ENCODE measurements around the gene ZNF277.

Gene ZNF277

DNA sequence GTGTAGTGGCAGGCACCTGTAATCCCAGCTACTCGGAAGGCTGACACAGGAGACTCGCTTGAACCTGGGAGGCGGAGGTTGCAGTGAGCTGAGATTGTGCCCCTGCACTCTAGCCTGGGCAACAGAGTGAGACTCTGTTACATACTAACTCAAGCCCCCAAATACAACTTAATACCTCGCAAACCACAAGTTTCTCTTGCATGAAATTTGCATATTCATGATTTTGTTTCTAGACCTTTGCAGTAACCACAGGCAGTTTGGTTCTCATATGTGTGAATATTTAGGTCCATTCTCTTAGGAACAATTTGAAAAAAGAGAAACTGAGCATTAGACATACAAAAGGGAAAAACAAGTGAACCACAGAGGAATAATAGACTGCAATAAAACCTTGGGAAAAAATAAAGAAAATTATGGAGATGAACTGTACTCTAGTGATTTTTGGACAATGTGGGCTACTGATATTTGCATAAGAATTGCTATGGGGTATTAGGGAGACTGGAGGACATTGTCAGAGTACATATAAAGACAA is 77.0 kb downstream of the ZNF277 start:
- H3K9ac ChIP-seq (ENCODE audit: low read depth, low read length) = no peak overlapping the region
- H3K4me1 ChIP-seq (ENCODE audit: insufficient read depth, low read length) = peaks cover 10% of the 10 kb centered on the region
- H3K9me3 ChIP-seq (ENCODE audit: insufficient read depth, low read depth, low read length) = no peaks in the 10 kb centered on the region
- no peak overlapping the region for H3K27ac ChIP-seq (ENCODE audit: low read length)
- peaks cover 3% of the 10 kb centered on the region; the same call in 1 of the 2 replicates for H3K36me3 ChIP-seq (ENCODE audit: insufficient read depth, low read depth, low read length)
- no peak overlapping the region for H3K4me3 ChIP-seq (ENCODE audit: low read length)
- no peaks in the 10 kb centered on the region for H3K27me3 ChIP-seq (ENCODE audit: insufficient read depth, low read length)

DNA sequence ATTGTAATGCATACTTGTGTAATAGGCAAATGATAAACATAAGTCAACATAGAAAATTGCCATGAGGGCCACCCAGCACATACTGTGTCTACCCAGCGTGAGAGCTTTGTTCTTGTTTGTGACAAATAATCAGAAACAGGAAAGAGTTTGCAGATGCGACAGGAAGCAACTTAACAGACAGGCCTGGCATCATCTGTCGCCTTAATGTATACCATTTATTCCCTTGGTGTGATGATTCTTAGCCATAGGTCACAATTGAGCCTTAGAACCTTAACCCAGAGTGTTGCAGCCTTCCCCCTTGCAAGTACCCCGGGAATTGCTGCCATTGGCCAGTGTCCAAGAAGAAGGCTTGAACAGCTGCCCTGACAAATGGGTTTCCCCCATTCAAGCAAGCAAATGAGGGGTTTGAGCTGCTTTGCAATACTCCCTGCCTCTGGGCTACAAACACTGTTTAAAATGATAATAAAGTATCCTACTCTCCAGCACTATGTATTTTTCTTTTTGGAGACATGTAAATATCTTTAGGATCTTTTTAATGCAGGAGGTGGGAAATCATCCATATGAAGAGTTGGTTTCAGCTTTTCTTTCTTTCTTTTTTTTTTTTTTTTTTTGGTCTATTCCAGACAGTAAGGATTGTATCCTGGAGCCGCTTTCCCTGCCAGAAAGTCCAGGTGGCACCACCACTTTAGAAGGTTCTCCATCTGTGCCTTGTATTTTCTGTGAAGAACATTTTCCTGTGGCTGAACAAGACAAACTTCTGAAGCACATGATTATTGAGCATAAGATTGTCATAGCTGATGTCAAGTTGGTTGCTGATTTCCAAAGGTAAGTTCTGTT is 80.0 kb downstream of the ZNF277 start:
- Histone ChIP-seq H3K4me1 (ENCODE audit: insufficient read depth, low read length) (peaks cover 10% of the 10 kb centered on the region), H3K36me3 (ENCODE audit: insufficient read depth, low read depth, low read length) (peaks cover 5% of the 10 kb centered on the region; the same call in 1 of the 2 replicates), H3K27ac (ENCODE audit: low read length) (no peak overlapping the region), H3K27me3 (ENCODE audit: insufficient read depth, low read length) (no peaks in the 10 kb centered on the region), H3K9me3 (ENCODE audit: insufficient read depth, low read depth, low read length) (no peaks in the 10 kb centered on the region), H3K9ac (ENCODE audit: low read depth, low read length) (no peak overlapping the region), H3K4me3 (ENCODE audit: low read length) (no peak overlapping the region)

DNA sequence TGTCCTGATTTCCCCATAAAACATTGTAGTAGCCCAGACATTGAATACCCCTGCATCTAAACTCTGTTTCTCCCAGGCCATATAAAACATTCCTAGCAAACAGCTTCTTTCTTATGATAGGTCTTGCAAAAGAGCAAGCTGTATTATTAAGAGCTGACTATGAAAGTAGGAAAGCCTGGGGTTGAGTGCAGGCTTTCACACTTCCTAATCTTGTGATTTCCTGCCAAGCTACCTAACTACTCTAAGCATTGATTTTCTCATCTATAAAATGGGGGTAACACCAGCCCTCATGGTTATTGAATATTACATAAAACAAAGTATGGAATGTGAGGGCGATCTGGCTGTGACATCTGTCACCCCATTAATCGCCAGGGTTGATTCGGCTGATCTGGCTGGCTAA is 81.8 kb downstream of the ZNF277 start:
- peaks cover 5% of the 10 kb centered on the region; the same call in 1 of the 2 replicates for H3K36me3 ChIP-seq (ENCODE audit: insufficient read depth, low read depth, low read length)
- H3K27ac ChIP-seq (ENCODE audit: low read length) = no peak overlapping the region
- no peak overlapping the region for H3K9ac ChIP-seq (ENCODE audit: low read depth, low read length)
- no peaks in the 10 kb centered on the region for H3K9me3 ChIP-seq (ENCODE audit: insufficient read depth, low read depth, low read length)
- no peaks in the 10 kb centered on the region for H3K27me3 ChIP-seq (ENCODE audit: insufficient read depth, low read length)
- no peak overlapping the region for H3K4me3 ChIP-seq (ENCODE audit: low read length)
- peaks cover 10% of the 10 kb centered on the region for H3K4me1 ChIP-seq (ENCODE audit: insufficient read depth, low read length)

DNA sequence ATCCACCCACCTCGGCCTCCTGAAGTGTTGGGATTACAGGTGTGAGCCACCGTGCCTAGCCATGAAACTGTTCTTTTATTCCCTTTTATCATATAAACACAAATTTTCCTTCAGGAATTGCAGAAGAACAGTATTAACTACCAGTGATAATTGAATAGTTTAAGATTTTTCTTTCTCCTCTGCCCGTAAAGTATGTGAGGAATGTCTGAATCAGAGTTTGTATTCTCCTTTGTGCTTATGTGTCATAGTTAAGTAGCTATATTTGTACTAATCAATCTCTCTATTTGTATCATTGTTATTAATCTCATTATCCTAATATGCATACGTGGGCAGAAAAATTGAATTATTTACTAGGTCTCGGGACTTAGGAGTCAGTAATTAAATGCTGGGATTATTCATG is 83.6 kb downstream of the ZNF277 start:
- H3K4me1 ChIP-seq (ENCODE audit: insufficient read depth, low read length) = peaks cover 10% of the 10 kb centered on the region
- H3K36me3 ChIP-seq (ENCODE audit: insufficient read depth, low read depth, low read length) = peaks cover 5% of the 10 kb centered on the region; the same call in 1 of the 2 replicates
- H3K9ac ChIP-seq (ENCODE audit: low read depth, low read length) = no peak overlapping the region
- no peak overlapping the region for H3K27ac ChIP-seq (ENCODE audit: low read length)
- H3K27me3 ChIP-seq (ENCODE audit: insufficient read depth, low read length) = no peaks in the 10 kb centered on the region
- H3K9me3 ChIP-seq (ENCODE audit: insufficient read depth, low read depth, low read length) = no peaks in the 10 kb centered on the region
- H3K4me3 ChIP-seq (ENCODE audit: low read length) = no peak overlapping the region

DNA sequence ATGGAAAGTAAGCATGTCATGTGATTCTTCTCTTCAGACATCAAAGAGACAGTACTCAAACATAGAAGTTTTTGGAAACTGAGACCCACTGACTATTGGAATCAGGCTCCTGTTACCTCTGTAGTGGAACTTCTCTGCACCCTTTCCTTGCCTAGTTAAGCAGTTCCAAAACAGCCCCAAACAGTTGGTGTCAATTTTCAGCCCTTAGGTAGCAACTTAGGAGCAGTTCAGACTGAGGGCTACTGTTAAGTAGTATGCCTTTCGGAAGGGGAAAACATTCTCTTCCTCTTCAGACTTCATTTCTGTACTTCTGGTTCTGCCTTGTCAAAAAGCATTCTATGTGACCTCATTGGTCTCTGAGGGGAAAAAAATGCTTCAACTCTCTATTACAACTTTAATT is 85.7 kb downstream of the ZNF277 start:
- H3K4me3 ChIP-seq (ENCODE audit: low read length) = no peak overlapping the region
- no peaks in the 10 kb centered on the region for H3K9me3 ChIP-seq (ENCODE audit: insufficient read depth, low read depth, low read length)
- peaks cover 5% of the 10 kb centered on the region for H3K36me3 ChIP-seq (ENCODE audit: insufficient read depth, low read depth, low read length)
- H3K4me1 ChIP-seq (ENCODE audit: insufficient read depth, low read length) = 0 out of 2 replicates have a peak, but pooled peaks cover 3% of the 10 kb centered on the region
- H3K27me3 ChIP-seq (ENCODE audit: insufficient read depth, low read length) = no peaks in the 10 kb centered on the region
- no peak overlapping the region for H3K27ac ChIP-seq (ENCODE audit: low read length)
- H3K9ac ChIP-seq (ENCODE audit: low read depth, low read length) = no peak overlapping the region

DNA sequence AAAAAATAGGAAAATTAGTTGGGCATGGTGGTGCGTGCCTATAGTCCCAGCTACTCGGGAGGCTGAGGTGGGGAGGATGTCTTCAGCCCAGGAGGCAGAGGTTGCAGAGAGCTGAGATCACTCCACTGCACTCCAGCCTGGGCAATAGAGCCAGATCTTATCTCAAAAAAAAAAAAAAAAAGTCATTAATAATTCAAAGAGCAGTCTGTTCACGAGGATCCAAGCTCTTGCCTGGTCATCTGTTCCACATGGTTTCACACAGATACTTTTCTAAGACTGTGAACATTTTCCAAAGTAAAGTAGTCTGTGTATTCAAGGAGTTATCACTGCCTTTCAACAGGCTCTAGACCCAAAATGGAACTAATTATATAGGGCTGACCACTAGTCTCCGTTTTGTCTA is 86.9 kb downstream of the ZNF277 start:
- Histone ChIP-seq H3K4me3 (ENCODE audit: low read length) (no peak overlapping the region), H3K27me3 (ENCODE audit: insufficient read depth, low read length) (no peaks in the 10 kb centered on the region), H3K4me1 (ENCODE audit: insufficient read depth, low read length) (0 out of 2 replicates have a peak, but pooled peaks cover 3% of the 10 kb centered on the region), H3K27ac (ENCODE audit: low read length) (no peak overlapping the region), H3K9ac (ENCODE audit: low read depth, low read length) (no peak overlapping the region), H3K36me3 (ENCODE audit: insufficient read depth, low read depth, low read length) (peaks cover 3% of the 10 kb centered on the region; the same call in 1 of the 2 replicates), H3K9me3 (ENCODE audit: insufficient read depth, low read depth, low read length) (no peaks in the 10 kb centered on the region)

GRCh38 chr7:112296432-112296831 is 89.9 kb downstream of the ZNF277 start:
- H3K4me1 ChIP-seq (ENCODE audit: insufficient read depth, low read length) = 0 out of 2 replicates have a peak, but pooled peaks cover 3% of the 10 kb centered on the region
- H3K9ac ChIP-seq (ENCODE audit: low read depth, low read length) = no peak overlapping the region
- H3K27ac ChIP-seq (ENCODE audit: low read length) = no peak overlapping the region
- H3K4me3 ChIP-seq (ENCODE audit: low read length) = no peak overlapping the region
- no peaks in the 10 kb centered on the region for H3K27me3 ChIP-seq (ENCODE audit: insufficient read depth, low read length)
- H3K9me3 ChIP-seq (ENCODE audit: insufficient read depth, low read depth, low read length) = no peaks in the 10 kb centered on the region
- no peaks in the 10 kb centered on the region; the same call in 1 of the 2 replicates for H3K36me3 ChIP-seq (ENCODE audit: insufficient read depth, low read depth, low read length)

GRCh38 chr7:112297681-112298080 is 91.2 kb downstream of the ZNF277 start:
- Histone ChIP-seq H3K27ac (ENCODE audit: low read length) (no peak overlapping the region), H3K9me3 (ENCODE audit: insufficient read depth, low read depth, low read length) (no peaks in the 10 kb centered on the region), H3K27me3 (ENCODE audit: insufficient read depth, low read length) (no peaks in the 10 kb centered on the region), H3K4me3 (ENCODE audit: low read length) (no peak overlapping the region), H3K9ac (ENCODE audit: low read depth, low read length) (no peak overlapping the region), H3K4me1 (ENCODE audit: insufficient read depth, low read length) (0 out of 2 replicates have a peak, but pooled peaks cover 3% of the 10 kb centered on the region), H3K36me3 (ENCODE audit: insufficient read depth, low read depth, low read length) (no peaks in the 10 kb centered on the region; the same call in 1 of the 2 replicates)

DNA sequence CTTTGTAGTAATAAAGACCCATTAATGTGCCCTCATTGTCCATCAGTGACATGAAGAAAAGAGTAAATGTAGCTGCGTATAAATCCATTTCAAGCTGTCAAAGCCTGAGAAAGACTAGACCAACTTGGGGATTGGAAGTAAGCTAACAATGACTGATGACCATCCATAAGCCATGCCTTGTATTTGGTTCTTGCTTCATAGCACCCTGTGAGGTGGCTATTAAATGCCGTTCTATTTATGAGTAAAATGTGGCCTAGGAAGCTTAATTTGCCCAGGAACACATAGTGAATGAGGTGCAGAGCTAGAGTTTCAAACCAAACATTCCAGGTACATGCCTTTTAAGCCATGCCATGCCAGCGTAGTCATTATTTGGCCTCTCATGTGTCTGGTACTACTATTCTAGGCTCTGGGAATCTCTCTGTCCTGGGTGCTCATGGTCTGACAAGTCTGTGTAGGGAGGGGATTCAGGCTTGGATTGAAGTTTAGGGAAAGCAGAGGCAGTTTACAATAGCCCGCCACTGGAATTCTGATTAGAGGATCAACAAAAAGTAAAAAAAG is 92.1 kb downstream of the ZNF277 start:
- Histone ChIP-seq H3K9me3 (ENCODE audit: insufficient read depth, low read depth, low read length) (no peaks in the 10 kb centered on the region), H3K9ac (ENCODE audit: low read depth, low read length) (no peak overlapping the region), H3K27me3 (ENCODE audit: insufficient read depth, low read length) (no peaks in the 10 kb centered on the region), H3K4me1 (ENCODE audit: insufficient read depth, low read length) (0 out of 2 replicates have a peak, but pooled peaks cover 3% of the 10 kb centered on the region), H3K4me3 (ENCODE audit: low read length) (no peak overlapping the region), H3K27ac (ENCODE audit: low read length) (no peak overlapping the region), H3K36me3 (ENCODE audit: insufficient read depth, low read depth, low read length) (no peaks in the 10 kb centered on the region; the same call in 1 of the 2 replicates)

- Histone ChIP-seq H3K36me3 (ENCODE audit: insufficient read depth, low read depth, low read length) (no peaks in the 10 kb centered on the region; the same call in 1 of the 2 replicates), H3K4me3 (ENCODE audit: low read length) (no peak overlapping the region), H3K9ac (ENCODE audit: low read depth, low read length) (no peak overlapping the region), H3K27ac (ENCODE audit: low read length) (no peak overlapping the region), H3K27me3 (ENCODE audit: insufficient read depth, low read length) (no peaks in the 10 kb centered on the region), H3K9me3 (ENCODE audit: insufficient read depth, low read depth, low read length) (no peaks in the 10 kb centered on the region), H3K4me1 (ENCODE audit: insufficient read depth, low read length) (0 out of 2 replicates have a peak, but pooled peaks cover 3% of the 10 kb centered on the region)
These were observed 93.6 kb downstream of the ZNF277 start for GRCh38 chr7:112300072-112300471.

DNA sequence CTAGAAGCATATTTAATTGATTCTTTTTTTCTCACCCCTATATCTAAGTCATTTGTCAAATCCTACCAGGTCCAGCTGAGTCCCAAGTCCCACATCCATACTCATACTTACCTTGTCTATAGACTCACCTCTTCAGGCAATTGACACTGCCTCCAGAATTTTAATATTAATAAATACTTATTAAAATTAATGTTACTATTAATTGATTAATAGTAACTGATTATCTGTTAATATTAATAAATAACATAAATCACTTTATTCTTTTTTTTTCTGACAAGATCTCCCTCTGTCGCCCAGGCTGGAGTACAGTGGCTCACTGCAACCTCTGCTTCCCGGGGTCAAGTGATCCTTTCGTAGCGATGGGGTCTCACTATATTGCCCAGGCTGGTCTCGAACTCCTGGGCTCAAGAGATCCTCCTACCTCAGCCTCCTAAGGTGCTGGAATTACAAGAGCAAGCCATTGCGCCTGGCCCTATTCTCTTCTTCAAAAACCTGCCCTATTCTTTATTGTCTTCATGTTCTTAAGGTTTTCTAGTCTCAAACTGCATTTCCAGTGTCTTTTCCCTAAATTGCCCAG is 94.4 kb downstream of the ZNF277 start:
- Histone ChIP-seq H3K4me1 (ENCODE audit: insufficient read depth, low read length) (0 out of 2 replicates have a peak, but pooled peaks cover 3% of the 10 kb centered on the region), H3K9me3 (ENCODE audit: insufficient read depth, low read depth, low read length) (no peaks in the 10 kb centered on the region), H3K27me3 (ENCODE audit: insufficient read depth, low read length) (no peaks in the 10 kb centered on the region), H3K36me3 (ENCODE audit: insufficient read depth, low read depth, low read length) (no peaks in the 10 kb centered on the region; the same call in 1 of the 2 replicates), H3K4me3 (ENCODE audit: low read length) (no peak overlapping the region), H3K9ac (ENCODE audit: low read depth, low read length) (no peak overlapping the region), H3K27ac (ENCODE audit: low read length) (no peak overlapping the region)
